MM.1S (cell line): ENCODE measurements around the gene LITAFD.

Source experiments
- DNase-seq: peaks from one replicate; pipeline ENCODE4 v3.0.0-alpha.2; 2015
- H2AFZ ChIP-seq: fragments of 300-600 bp; sonication (generic); 2 replicates; pipeline ENCODE4 v1.6.0; 2016; ENCODE audit warnings: antibody characterized with exemption, low read length
- H3F3A ChIP-seq: fragments of 300-600 bp; sonication (generic); 2 replicates; pipeline ENCODE4 v1.6.1; 2016; ENCODE audit warnings: mild to moderate bottlenecking, antibody characterized with exemption, low read length, moderate library complexity, mixed read lengths; ENCODE audit not compliant: insufficient read depth
- H3K27ac ChIP-seq: fragments of 300-600 bp; sonication (generic); 2 replicates; pipeline ENCODE4 v1.5.1; 2016; ENCODE audit warnings: mild to moderate bottlenecking, low read length
- H3K27me3 ChIP-seq: fragments of 300-600 bp; sonication (generic); replicated peaks from 2 replicates; pipeline ENCODE4 v1.6.0; 2016; ENCODE audit warnings: low read length; ENCODE audit not compliant: insufficient read depth
- H3K36me3 ChIP-seq: fragments of 300-600 bp; sonication (generic); replicated peaks from 2 replicates; pipeline ENCODE4 v1.6.1; 2016; ENCODE audit warnings: mild to moderate bottlenecking, low read length, mixed read lengths; ENCODE audit not compliant: insufficient read depth
- H3K4me1 ChIP-seq: fragments of 300-600 bp; sonication (generic); 2 replicates; pipeline ENCODE4 v1.6.1; 2016; ENCODE audit warnings: low read length, mixed read lengths
- H3K4me2 ChIP-seq: fragments of 300-600 bp; sonication (generic); 2 replicates; pipeline ENCODE4 v1.6.0; 2016; ENCODE audit warnings: low read depth, low read length
- H3K4me3 ChIP-seq: fragments of 300-600 bp; sonication (generic); 2 replicates; pipeline ENCODE4 v1.5.1; 2016; ENCODE audit warnings: low read length, mixed read lengths
- H3K79me2 ChIP-seq: fragments of 300-600 bp; sonication (generic); 2 replicates; pipeline ENCODE4 v1.6.1; 2016; ENCODE audit warnings: mixed run types, low read length, mixed read lengths
- H3K9ac ChIP-seq: fragments of 300-600 bp; sonication (generic); 2 replicates; pipeline ENCODE4 v1.6.1; 2016; ENCODE audit warnings: low read length, mixed read lengths
- H3K9me2 ChIP-seq: fragments of 300-600 bp; sonication (generic); replicated peaks from 2 replicates; pipeline ENCODE4 v1.6.1; 2016; ENCODE audit warnings: mild to moderate bottlenecking, low read length, mixed read lengths; ENCODE audit not compliant: insufficient read depth
- H3K9me3 ChIP-seq: fragments of 300-600 bp; sonication (generic); replicated peaks from 2 replicates; pipeline ENCODE4 v1.6.1; 2016; ENCODE audit warnings: mild to moderate bottlenecking, low read length, mixed read lengths; ENCODE audit not compliant: insufficient read depth
- H4K20me1 ChIP-seq: fragments of 300-600 bp; sonication (generic); 2 replicates; pipeline ENCODE4 v1.6.1; 2016; ENCODE audit warnings: mild to moderate bottlenecking, low read length, moderate library complexity, mixed read lengths; ENCODE audit not compliant: insufficient read depth
- EZH2 ChIP-seq: fragments of 300-600 bp; sonication (generic); optimal IDR thresholded peaks from 2 replicates; pipeline ENCODE3; 2017; ENCODE audit warnings: low read depth, mild to moderate bottlenecking, antibody characterized with exemption, low read length, mixed read lengths
- EZH2phosphoT487 ChIP-seq: fragments of 300-600 bp; sonication (generic); IDR thresholded peaks from 2 replicates; pipeline ENCODE4 v1.6.1; 2018; ENCODE audit warnings: antibody characterized with exemption, low read length
- TF ChIP-seq, protein P1 (sequence below): fragments of 300-600 bp; sonication (generic); IDR thresholded peaks from 2 replicates; pipeline ENCODE4 v1.5.1; 2016; ENCODE audit warnings: antibody characterized with exemption, low read length, mixed read lengths

The LITAFD gene

DNA sequence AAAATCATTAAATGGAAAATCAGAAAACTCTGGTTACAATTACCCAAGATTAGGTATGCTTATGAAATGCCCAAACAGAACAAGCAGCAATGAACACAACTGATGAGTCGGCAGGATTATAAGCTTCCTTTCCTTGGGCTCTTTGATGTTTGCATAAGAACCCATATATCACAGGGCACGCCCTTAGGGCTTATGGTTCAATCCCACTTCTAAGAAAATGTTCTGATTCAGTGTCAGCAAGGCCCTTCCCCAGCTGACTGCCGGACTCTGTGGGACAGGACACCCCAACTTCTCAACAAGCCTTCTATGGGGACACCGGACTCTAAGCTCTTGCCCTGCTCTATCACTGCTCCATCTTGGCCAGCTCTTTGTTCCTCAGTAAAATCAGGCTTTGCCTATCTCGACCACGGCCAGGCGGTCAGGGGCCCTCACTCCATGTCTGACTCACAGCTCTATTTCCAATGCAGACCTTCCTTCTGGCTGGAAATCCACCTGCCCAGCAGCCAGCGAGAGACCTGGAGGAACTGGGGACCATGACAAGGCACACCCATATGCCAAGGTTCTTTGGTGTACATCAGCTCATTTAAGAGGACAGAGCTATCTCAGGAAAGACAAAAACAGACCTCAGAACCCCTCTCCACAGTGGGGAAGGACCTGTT lies 26.8 kb downstream of the LITAFD start:
- peaks cover 24% of the 10 kb centered on the region for H3K36me3 ChIP-seq
- H3K79me2 ChIP-seq: peaks cover 96% of the 10 kb centered on the region
- no peaks in the 10 kb centered on the region for H3K9me3 ChIP-seq
- no peaks in the 10 kb centered on the region for H3K4me1 ChIP-seq
- no peak overlapping the region for H2AFZ ChIP-seq
- TF ChIP-seq EZH2phosphoT487 (no peak), EZH2 (no peak)
- TF ChIP-seq, protein P1, sequence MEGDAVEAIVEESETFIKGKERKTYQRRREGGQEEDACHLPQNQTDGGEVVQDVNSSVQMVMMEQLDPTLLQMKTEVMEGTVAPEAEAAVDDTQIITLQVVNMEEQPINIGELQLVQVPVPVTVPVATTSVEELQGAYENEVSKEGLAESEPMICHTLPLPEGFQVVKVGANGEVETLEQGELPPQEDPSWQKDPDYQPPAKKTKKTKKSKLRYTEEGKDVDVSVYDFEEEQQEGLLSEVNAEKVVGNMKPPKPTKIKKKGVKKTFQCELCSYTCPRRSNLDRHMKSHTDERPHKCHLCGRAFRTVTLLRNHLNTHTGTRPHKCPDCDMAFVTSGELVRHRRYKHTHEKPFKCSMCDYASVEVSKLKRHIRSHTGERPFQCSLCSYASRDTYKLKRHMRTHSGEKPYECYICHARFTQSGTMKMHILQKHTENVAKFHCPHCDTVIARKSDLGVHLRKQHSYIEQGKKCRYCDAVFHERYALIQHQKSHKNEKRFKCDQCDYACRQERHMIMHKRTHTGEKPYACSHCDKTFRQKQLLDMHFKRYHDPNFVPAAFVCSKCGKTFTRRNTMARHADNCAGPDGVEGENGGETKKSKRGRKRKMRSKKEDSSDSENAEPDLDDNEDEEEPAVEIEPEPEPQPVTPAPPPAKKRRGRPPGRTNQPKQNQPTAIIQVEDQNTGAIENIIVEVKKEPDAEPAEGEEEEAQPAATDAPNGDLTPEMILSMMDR: no peak
- no peaks in the 10 kb centered on the region for H3F3A ChIP-seq
- H3K27ac ChIP-seq: no peak overlapping the region
- H3K4me3 ChIP-seq: no peak overlapping the region
- no peak overlapping the region for H3K4me2 ChIP-seq
- no peaks in the 10 kb centered on the region for H3K27me3 ChIP-seq
- peaks cover 10% of the 10 kb centered on the region; the same call in 1 of the 2 replicates for H4K20me1 ChIP-seq
- H3K9me2 ChIP-seq: no peaks in the 10 kb centered on the region
- no peak overlapping the region for H3K9ac ChIP-seq
- DNase-seq: peak; percentile 14

DNA sequence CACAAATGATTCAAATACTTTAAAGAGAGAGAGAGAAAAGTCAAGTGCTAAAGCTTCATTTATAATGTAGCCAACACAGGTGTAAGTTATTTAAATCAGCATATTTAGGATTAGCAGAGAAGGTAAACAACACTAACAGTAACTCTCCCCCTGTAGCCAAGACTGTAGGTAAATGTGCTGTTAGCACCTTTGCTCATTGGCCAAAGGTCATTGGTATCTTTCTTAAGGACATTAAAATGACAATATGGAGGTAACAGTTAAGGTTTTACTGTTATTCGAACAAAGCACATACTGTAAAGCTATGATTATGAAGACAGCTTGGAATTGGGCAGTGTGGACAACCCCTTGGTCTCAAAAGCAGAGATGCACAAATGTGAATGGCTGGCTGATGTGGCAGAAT lies 28.7 kb downstream of the LITAFD start:
- Histone ChIP-seq H3K9ac (no peak overlapping the region), H3K4me2 (no peak overlapping the region), H3F3A (no peaks in the 10 kb centered on the region), H3K79me2 (peaks cover 99% of the 10 kb centered on the region), H3K9me2 (no peaks in the 10 kb centered on the region), H3K9me3 (no peaks in the 10 kb centered on the region), H3K4me1 (no peaks in the 10 kb centered on the region), H3K27me3 (no peaks in the 10 kb centered on the region), H3K27ac (no peak overlapping the region), H3K4me3 (no peak overlapping the region), H4K20me1 (peaks cover 15% of the 10 kb centered on the region; the same call in 1 of the 2 replicates), H3K36me3 (peaks cover 27% of the 10 kb centered on the region), H2AFZ (no peak overlapping the region)
- DNase-seq: no peak
- no peak for TF ChIP-seq EZH2
- no peak for TF ChIP-seq EZH2phosphoT487
- TF ChIP-seq, protein P1: no peak

DNA sequence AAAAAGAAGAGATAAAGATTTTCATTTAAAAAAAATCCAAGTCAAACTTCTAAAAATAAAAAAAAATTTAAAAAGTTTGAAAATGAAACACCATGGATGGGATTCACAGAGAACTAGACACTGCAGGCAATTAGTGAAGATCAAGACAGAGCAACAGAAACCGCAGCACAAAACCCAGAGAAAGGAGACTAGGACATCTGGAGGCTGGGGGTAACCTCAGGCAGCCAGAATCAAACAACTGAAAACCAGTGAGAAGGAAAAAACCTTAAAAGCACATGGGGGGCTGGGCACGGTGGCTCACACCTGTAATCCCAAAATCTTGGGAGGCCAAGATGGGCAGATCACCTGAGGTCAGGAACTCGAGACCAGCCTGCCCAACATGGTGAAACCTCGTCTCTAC lies 30.6 kb downstream of the LITAFD start:
- no peak for TF ChIP-seq EZH2
- TF ChIP-seq, protein P1: no peak
- TF ChIP-seq EZH2phosphoT487: no peak
- H3K27ac ChIP-seq: no peak overlapping the region
- peaks cover 15% of the 10 kb centered on the region; the same call in 1 of the 2 replicates for H4K20me1 ChIP-seq
- H3K4me2 ChIP-seq: no peak overlapping the region
- peaks cover 99% of the 10 kb centered on the region for H3K79me2 ChIP-seq
- H3K4me1 ChIP-seq: no peaks in the 10 kb centered on the region
- H3K4me3 ChIP-seq: no peak overlapping the region
- no peaks in the 10 kb centered on the region for H3K27me3 ChIP-seq
- H3K9me3 ChIP-seq: no peaks in the 10 kb centered on the region
- H3K9ac ChIP-seq: no peak overlapping the region
- no peak for DNase-seq
- H3F3A ChIP-seq: no peaks in the 10 kb centered on the region
- H2AFZ ChIP-seq: no peak overlapping the region
- no peaks in the 10 kb centered on the region for H3K9me2 ChIP-seq
- H3K36me3 ChIP-seq: peaks cover 22% of the 10 kb centered on the region
